NCI-H2171 treated with DMSO at 0.1 percent for 48 hours (cell line): Measurements from ENCODE around the gene SPANXN3.
"Not testable (repeated sequence)": the region's sequence is repeated elsewhere in the genome, so short reads cannot be mapped to it uniquely, and the experiment has no call there.

Experiments used
- DNase-seq: peaks from one replicate; lab custom pipeline; 2025; lab: John Stamatoyannopoulos, UW

The SPANXN3 gene, protein sequence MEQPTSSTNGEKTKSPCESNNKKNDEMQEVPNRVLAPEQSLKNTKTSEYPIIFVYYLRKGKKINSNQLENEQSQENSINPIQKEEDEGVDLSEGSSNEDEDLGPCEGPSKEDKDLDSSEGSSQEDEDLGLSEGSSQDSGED

DNA sequence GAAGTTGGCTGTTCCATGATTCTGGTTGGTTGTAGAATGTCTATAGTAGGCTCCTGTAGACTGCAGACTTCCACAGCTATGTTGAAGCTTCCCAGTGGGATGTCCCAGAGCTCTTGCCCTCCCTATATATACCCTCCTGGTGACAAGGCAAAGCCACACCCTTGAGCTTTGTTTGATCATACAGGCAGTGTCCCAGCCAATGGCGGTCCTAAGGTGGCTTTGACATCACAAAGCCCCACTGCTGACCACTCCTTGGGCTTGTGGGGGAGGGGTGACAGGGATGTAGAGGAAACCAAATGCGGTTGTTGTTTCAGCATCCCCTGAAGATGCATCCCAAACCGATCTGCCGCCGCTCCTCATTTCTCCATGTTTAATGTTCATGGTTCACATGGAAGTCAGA is at the start of gene SPANXN3:
Gene SPANXN3 (minus strand): TSS at position 101 of the 400 bp plus-strand sequence. CDS start 84 bp downstream, at position 17.
- DNase-seq: not testable (repeated sequence)

DNA sequence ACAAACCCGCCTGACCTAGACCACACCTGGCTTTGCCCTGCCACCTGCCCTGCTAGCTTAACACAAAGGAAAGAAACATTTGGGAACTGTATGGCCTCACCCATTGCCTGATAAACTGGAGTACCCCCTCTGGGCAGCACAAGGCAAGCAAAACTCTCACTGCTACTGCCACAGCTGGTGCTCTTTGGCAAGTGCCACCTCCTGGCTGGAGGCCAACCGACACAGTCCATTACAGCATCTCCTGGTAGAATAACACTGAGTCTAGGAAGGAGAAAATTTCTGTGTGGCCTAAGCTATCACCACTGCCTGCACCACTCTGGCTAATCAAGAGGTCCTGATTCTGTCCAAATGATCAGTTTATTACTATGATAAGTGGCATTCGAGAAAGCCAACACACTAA is 18.9 kb upstream of the SPANXN3 start:
- no peak for DNase-seq

DNA sequence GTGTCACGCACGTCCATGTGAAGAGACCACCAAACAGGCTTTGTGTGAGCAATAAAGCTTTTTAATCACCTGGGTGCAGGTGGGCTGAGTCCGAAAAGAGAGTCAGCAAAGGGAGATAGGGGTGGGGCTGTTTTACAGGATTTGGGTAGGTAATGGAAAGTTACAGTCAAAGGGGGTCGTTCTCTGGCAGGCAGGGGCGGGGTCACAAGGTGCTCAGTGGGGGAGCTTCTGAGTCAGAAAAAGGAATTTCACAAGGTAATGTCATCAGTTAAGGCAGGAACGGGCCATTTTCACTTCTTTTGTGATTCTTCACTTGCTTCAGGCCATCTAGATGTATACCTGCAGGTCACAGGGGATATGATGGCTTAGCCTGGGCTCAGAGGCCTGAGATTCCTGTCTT is 15.1 kb downstream of the SPANXN3 start:
- DNase-seq: not testable (repeated sequence)

DNA sequence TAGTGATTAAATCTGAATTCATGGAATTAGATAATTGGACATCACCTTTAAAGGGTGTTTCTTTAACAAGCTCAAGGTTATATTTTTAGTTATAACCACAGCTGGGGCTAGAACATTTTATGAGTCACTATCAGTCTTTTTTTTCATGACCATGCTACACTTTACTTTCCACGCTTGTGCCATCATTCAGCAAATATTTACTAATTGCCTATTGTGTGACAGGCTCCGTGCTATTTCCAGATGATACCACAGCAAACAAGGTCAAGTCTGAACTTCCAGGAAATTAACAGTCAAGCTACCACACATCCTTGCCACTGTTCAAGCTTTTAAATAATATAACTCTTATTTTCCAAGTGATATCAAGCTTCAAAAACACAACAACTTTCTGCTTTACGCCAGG is 16.5 kb downstream of the SPANXN3 start:
- no peak for DNase-seq

DNA sequence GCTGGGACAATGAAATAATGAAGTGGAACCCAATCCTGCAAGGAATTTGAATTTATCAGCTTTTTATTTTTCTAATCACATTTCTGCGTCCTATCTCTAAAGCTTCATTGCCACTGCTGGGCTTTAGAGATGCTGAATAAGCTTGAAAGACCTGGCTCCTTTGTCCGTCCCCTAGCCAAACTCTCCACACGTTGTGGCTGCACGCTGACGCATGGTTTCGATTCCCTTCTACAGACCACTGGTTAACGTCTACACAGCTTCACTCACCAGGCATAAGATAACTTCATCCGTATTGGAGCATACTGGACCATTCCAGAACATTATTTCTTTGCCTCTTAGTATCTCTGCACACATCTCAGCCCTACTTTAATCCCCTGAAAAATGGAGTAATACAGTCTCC is 31.2 kb downstream of the SPANXN3 start:
- DNase-seq: no peak

DNA sequence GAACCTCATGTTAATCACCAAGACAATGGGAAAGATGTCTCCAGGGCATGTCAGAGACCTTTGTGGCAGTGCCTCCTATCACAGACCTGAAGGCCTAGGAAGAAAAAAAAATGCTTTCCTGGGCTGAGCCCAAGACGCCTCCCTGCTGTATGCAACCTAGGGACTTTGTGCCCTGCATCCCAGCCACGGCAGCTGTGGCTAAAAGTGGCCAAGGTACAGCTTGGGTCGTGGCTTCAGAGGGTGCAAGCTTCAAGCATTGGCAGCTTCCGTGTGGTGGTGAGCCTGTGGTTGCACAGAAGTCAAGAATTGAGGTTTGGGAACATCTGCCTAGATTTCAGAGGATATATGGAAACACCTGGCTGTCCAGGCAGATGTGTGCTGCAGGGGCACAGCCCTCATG is 40.5 kb downstream of the SPANXN3 start:
- no peak for DNase-seq

DNA sequence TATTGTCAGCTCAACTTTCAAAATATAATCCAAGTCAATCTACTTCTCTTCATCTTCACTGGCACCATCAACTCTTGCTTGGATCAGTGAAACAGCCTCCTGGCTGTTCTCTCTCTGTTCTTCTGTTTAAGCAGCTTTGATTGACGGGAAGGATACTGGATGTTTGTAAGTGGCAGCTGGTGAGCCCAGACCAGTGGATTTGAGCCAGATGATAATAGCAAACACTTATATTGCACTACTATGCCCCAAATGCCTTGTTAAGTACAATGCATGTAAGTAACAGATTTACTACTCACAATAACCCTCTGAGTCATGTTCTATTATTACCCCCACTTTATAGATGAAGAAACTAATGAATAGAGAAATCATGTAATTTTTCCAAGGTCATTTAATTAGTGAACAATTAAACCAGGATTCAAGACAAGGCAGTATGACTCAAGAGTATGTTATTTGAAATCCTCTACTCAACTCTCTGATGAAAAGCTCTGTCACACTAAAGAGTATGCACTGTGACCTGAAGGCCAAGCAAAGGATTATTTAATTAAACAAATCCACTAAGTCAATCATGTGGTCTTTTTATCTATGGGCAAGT is 44.8 kb downstream of the SPANXN3 start:
- no peak for DNase-seq

DNA sequence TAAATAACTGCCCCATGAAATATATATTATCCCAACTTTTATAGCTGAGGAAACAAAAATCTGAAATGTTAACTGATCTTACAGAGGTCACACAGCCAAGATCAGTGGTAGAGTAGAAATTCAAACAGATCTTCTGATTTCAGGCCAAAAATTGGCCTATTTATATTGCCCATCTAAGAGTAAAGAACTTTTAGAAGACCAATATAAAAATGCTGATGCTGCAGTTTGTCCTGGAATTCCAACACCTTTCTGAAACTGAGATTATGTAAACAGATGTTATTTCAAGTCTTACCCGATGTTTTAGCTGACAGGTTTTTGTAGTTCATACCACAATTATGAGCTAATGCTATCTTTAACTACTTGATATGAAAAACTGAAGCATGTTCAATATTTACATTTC is 51.1 kb downstream of the SPANXN3 start:
- DNase-seq: no peak

DNA sequence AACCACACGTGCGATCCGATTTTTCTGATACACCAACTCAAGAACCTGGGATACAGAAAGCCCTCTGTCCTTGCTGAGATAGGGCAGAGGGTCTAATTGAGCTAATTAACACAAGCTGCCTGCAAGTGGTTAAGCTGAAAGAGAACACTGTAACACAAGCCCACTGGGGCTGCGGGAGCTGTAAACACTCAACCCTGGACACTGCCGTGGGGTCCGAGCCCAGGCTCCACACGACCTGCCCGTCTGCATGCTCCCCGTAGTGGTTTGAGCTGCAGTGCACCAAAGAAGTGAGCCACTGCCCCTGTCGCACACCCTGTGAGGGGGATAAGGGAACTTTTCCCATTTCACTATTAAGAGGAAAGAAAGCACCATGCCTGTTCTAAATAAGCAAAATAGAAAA is 54.6 kb downstream of the SPANXN3 start:
- no peak for DNase-seq

DNA sequence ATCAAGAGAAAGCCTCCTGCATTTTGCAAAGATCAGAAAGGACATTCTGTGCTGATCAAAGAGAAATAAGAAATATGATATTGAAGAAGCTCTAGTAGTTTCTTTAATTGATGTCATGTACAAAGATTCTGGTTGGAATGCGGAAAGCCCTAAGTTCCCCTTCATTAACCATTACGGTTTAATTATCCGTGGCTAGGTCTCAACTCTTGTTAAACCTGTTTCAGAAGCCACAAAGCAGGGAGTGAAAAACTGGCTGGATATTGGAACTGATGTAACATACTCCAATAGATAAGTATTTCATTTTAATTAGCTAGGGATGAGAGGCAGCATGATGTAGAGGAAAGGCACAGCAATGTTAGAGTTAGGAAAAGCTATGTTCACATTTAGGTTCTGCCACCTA is 55.7 kb downstream of the SPANXN3 start:
- no peak for DNase-seq
